GM12864 (cell line): Measurements from ENCODE around the gene EPOP.

Experiments used
- DNase-seq: peaks from one replicate; pipeline ENCODE4 v3.0.0-alpha.2; 2011; ENCODE audit warnings: low read depth
- H3K4me3 ChIP-seq: 2 replicates; pipeline ENCODE4 v1.5.1; 2011; ENCODE audit warnings: mild to moderate bottlenecking, low read depth, low read length, control low read depth
- TF ChIP-seq, protein P1 (sequence below): IDR thresholded peaks from 2 replicates; pipeline ENCODE4 v1.5.1; 2011; ENCODE audit warnings: low read depth, mild to moderate bottlenecking, moderate library complexity, low read length, control low read depth, inconsistent platforms; ENCODE audit errors: missing control alignments

Gene EPOP

DNA sequence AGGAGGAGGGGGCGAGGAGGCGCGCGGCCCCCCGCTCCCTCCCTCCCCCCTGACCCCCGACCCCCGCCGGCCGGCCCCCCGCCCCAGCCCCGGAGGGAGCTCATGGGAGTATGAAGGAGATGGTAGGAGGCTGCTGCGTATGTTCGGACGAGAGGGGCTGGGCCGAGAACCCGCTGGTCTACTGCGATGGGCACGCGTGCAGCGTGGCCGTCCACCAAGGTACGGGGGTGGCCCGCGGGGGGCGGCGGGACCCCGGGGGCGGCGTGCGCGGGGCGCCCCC, 30.7 kb upstream of the EPOP start:
- peak overlapping the region; percentile 89 for H3K4me3 ChIP-seq
- TF ChIP-seq, protein P1, sequence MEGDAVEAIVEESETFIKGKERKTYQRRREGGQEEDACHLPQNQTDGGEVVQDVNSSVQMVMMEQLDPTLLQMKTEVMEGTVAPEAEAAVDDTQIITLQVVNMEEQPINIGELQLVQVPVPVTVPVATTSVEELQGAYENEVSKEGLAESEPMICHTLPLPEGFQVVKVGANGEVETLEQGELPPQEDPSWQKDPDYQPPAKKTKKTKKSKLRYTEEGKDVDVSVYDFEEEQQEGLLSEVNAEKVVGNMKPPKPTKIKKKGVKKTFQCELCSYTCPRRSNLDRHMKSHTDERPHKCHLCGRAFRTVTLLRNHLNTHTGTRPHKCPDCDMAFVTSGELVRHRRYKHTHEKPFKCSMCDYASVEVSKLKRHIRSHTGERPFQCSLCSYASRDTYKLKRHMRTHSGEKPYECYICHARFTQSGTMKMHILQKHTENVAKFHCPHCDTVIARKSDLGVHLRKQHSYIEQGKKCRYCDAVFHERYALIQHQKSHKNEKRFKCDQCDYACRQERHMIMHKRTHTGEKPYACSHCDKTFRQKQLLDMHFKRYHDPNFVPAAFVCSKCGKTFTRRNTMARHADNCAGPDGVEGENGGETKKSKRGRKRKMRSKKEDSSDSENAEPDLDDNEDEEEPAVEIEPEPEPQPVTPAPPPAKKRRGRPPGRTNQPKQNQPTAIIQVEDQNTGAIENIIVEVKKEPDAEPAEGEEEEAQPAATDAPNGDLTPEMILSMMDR: no peak
- no peak for DNase-seq

DNA sequence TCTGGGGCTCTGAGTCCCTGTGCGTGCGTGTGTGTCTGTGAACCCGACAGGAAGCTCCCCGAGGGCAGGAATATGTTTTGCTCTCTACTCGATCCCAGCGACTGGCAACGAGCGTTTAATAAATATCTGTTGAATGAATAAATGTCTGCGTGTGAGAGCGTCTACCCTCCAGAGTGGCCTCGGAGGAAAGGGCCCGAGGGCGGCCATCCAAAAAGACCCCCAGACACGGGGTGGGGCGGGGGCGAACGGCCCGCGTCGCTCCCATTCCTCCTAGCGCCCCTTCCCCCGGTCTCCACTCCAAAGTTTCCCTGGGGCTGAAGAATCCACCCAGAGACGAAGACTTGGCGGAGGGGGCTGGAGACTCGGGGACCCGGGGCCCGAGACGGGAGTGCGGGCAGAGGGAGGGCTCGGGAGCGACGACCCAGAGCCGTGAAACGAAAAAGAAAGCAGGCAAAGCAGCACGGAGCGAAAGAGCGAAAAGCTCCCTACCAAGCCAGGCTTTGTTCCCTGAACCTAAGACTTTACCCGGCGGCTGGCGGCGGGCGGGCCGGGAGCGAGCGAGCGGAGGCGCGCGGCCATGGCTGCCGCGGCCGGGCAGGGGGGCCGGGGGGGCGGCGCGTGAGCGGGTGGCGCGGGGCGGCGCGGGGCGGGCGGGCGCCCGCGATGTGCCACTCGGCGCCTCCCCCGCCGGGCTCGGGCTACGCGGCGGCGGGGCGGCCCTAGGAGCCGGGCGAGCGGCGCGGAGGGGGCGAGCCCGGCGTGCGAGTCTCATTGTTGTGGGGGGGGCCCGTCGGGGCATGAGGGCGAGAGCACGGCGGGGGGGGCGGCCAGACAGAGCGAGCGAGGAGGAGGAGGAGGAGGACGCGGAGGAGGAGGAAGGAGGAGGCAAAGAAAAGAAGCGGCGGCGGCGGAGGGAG, 30.1 kb upstream of the EPOP start, which contains the start of gene MLLT6:
Gene MLLT6 (plus strand): TSS at position 668 of the 917 bp plus-strand sequence. CDS start 360 bp downstream, outside the sequence.
- no peak for DNase-seq
- TF ChIP-seq, protein P1: no peak
- H3K4me3 ChIP-seq: peak within 1 kb of the TSS; percentile 89

DNA sequence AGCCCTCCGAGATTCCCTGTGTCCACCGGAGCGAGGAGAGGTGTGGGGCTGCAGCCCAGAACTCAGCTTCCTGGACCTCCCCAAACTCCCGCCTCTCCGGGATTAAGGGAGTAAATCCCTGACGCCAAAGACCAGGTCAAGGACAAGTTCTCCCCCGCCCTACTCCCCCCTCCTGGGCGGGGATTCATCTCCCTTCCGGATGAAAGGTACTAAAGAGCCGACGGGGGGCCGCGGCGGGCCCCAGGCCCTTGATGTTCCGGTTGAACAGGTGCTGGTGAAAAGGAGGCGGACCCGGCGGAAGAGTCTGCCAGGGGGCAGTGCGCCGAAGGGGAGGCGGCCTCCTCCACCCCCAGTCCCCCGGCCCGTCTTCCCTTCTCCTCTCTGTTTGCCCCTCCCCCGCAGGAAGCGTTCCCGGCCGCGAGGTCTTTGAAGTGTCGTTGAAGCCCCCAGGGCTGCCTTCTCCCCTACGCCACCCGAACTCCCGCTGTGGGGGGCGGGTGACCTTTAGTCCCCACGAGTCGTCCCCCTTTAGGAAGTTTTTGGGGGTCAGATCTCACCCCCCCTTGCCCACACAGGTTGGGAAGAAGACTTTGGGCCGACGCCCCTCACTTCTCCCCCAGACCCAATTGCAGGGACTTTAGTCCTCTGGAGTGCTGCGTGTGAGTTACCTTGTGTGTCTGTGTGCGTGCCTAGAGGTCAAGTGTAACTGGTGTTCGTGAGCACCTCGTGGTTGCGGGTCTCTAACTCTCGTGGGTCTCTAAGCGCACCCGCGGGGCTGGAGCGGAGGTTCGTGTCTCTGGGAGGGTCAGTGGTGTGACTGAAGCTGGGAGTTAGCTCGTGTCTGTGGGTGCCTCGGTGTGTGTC, 29.2 kb upstream of the EPOP start:
- DNase-seq: no peak
- H3K4me3 ChIP-seq: peak overlapping the region; percentile 89
- TF ChIP-seq, protein P1: no peak

DNA sequence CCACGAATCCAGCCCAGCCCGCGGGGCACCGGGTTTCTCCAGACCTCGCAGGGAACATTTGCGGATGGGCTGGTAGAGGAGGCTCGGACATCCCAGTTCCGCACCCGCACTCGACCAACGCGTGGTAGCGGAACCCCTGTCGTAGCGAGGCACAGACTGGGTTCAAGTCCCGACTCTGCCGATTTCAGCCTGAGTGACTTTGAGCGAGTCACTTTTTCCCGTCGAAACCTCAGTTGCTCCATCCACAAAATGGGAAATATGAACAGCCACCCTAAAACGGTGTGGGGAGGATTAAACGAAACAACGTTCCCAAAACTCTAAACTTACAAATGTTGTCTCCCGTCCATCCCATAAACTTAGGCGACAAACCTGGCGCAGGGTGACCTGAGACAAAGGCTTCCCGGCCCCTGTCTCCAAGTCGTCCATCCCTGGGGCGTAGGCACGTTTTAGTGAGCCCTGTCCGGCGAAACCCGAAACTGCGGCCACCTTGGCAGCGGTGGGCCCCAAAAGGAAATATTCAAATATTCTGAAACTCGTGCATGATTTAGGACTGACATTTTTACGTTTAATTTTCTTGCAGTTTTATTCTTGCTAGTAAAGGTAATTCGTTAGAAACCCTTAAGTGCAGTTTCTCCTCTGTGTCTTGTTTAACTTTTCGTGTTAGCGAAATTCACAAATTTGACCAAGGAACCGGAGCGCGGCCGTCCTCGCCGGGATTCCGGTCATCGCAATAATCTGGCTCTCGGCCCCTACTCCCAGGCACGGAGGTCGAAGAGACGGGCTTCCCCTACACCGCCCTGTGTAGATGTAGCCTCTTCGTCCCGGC, 28.4 kb upstream of the EPOP start:
- H3K4me3 ChIP-seq: peak overlapping the region; percentile 89
- no peak for DNase-seq
- TF ChIP-seq, protein P1: no peak

DNA sequence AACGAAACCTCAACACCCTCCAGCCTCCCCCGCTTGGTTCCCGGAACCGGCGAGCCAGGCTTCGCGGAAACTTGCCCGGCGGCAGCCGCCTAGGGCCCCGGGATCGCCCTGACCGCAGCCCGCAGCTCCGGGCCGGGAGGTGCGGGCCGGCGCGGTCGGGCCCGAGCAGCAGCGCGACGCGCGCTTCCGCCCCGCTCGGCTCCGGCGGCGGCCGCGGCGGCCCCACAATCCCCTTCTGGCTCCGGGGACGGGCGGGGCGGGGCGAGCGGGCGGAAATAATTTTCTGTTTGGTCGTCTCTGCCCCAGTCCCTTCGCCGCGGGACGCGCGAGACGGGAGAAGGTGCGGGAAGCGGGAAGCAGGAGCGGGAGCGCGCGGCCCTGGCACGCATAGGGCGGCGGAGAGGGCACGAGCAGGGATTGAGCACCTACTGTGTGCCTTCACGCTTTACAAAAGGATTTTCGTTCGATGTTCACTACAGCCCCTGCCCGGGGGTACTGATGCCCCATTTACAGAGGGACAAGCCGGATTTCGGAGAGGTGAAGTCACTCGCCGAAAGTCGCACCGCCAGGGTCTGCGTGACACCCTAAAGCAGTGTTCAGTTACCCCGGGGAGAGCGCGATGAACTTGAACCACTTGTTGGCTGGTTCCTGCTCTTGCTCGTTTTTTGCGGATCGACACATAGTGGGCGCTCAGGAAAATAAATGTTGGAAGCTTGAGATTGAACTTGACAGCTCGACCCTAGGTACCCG, 27.6 kb upstream of the EPOP start:
- DNase-seq: no peak
- peak overlapping the region; percentile 89 for H3K4me3 ChIP-seq
- TF ChIP-seq, protein P1: no peak
